Natural killer cell (primary cell): Measurements from ENCODE around the gene CD151. TPM values are rescaled to one million over a fixed set of nuclear protein-coding genes. Genes with fewer than 3 reads are reported as not detected.
A peak's percentile ranks its signal among the peaks of the same experiment; 100 is the strongest.

Experiments used
- ATAC-seq, 3 donors: fragments of 150-1000 bp in 2 of 3; fragments of 200-7000 bp in 1 of 3; cut with Tn5 transposase; 1 replicate in 1 of 3; 2 replicates in 2 of 3; pipeline ENCODE4 v1.10.0; 2021; ENCODE audit warnings: mild to moderate bottlenecking in 2 of 3, moderate library complexity in 2 of 3
- DNase-seq, 2 donors: peaks; one replicate each; pipeline versions ENCODE4 v3.0.0 to v3.0.0-alpha.2; 2013 to 2021; ENCODE audit warnings: mixed read lengths in 1 of 2
- H3K27ac ChIP-seq: one replicate; pipeline ENCODE4 v1.5.1; 2013; ENCODE audit warnings: mild to moderate bottlenecking, low read length
- H3K27me3 ChIP-seq: one replicate; pipeline ENCODE4 v1.6.1; 2013; ENCODE audit warnings: low read length; ENCODE audit not compliant: control insufficient read depth, insufficient read depth
- H3K36me3 ChIP-seq: one replicate; pipeline ENCODE4 v1.6.1; 2013; ENCODE audit warnings: low read length; ENCODE audit not compliant: control insufficient read depth, insufficient read depth
- H3K4me1 ChIP-seq: one replicate; pipeline ENCODE4 v1.6.1; 2013; ENCODE audit warnings: low read length; ENCODE audit not compliant: control insufficient read depth, insufficient read depth
- H3K4me3 ChIP-seq: one replicate; pipeline ENCODE4 v1.5.1; 2013; ENCODE audit warnings: low read length
- H3K9me3 ChIP-seq: one replicate; pipeline ENCODE4 v1.6.1; 2013; ENCODE audit warnings: low read length; ENCODE audit not compliant: control insufficient read depth, insufficient read depth
- H3K27ac Mint-ChIP-seq, 2 donors: one replicate each; pipeline ENCODE4 v1.8.0; 2022; ENCODE audit warnings: mild to moderate bottlenecking in 2 of 2, mixed read lengths in 2 of 2, moderate library complexity in 1 of 2
- H3K27me3 Mint-ChIP-seq, 2 donors: one replicate each; pipeline ENCODE4 v1.8.0; 2022; ENCODE audit warnings: low read depth in 2 of 2, mixed read lengths in 2 of 2
- H3K36me3 Mint-ChIP-seq: one replicate; pipeline ENCODE4 v1.8.0; 2022; ENCODE audit warnings: mixed read lengths
- H3K4me1 Mint-ChIP-seq, 2 donors: one replicate each; pipeline ENCODE4 v1.8.0; 2022; ENCODE audit warnings: mixed read lengths in 2 of 2
- H3K4me3 Mint-ChIP-seq: one replicate; pipeline ENCODE4 v1.8.0; 2022; ENCODE audit warnings: mild to moderate bottlenecking, moderate library complexity, mixed read lengths
- H3K9me3 Mint-ChIP-seq, 2 donors: one replicate each; pipeline ENCODE4 v1.8.0; 2022; ENCODE audit warnings: mixed read lengths in 2 of 2
- WGBS: methylation state at CpG from one replicate; pipeline ENCODE4 v1.1.7; 2013; ENCODE audit warnings: missing lambda C conversion rate; ENCODE audit not compliant: insufficient coverage; 5-methylcytosine and 5-hydroxymethylcytosine counted together
- intact Hi-C: fragments of 100-400 bp; cut with micrococcal nuclease; formaldehyde crosslinking; loops from one replicate; pipeline ENCODE4 v1.14.2; 2022
- total RNA-seq, 4 donors: library from RNA; stranded (reverse); fragments of 120-200 nt in 1 of 4; gene quantifications; one replicate each; pipeline versions ENCODE4 v1.2.3 to v1.2.4, GENCODE V29; 2013 to 2022
- TF ChIP-seq, protein P1 (sequence below): fragments of 200-600 bp; IDR thresholded peaks from one replicate; pipeline ENCODE4 v1.8.0; 2022; ENCODE audit warnings: antibody characterized with exemption

The CD151 gene
- total RNA-seq, 3 donors from 2014 or later (not counting 1 experiment from before 2014, with no cell fraction given): 40.9 to 68.3 (median 52.9) TPM

DNA sequence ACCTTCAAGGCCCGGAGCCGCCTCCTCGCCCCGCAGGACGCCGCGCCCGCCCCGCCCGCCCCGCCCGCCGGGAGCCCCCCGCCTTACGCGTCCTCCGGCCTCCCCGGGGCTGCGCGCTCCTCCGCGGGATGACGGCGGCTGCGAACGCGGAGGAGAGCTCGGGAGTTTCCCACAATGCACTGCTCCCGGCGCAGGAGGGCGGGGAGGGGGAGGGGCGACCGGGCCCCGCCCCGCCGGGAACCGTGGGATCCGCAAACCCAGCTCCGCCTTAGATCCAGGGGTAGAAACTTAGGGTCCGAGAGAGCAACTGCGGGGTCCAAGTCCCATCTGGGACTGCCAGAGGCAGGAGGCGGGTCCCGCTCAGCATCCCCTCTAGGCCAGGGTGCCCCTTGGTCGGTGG is 42.8 kb upstream of the CD151 start, which contains the start of gene CEND1:
Gene CEND1 (minus strand): TSS at position 148 of the 400 bp plus-strand sequence. CDS start 1,514 bp downstream, outside the sequence.
- Histone ChIP-seq H3K27me3 (peaks cover 8% of the 10 kb centered on the region), H3K4me1 (peaks cover 22% of the 10 kb centered on the region), H3K27ac (no peak within 1 kb of the TSS), H3K36me3 (peaks cover 24% of the 10 kb centered on the region), H3K9me3 (no peaks in the 10 kb centered on the region), H3K4me3 (no peak within 1 kb of the TSS)
- Mint-ChIP-seq H3K36me3 (no peaks in the 10 kb centered on the region), H3K27me3 (no peaks in the 10 kb centered on the region), H3K4me1 (peaks cover 0 to 6% of the 10 kb centered on the region in 2 donors), H3K27ac (no peak within 1 kb of the TSS), H3K9me3 (no peaks in the 10 kb centered on the region), H3K4me3 (no peak within 1 kb of the TSS)
- WGBS: 9% methylated on average over 44 of the region's 44 CpGs
- intact Hi-C loops: no loop called here
- DNase-seq (peak in 1 of 2 donors; percentile 67), ATAC-seq (peak in 2 of 3 donors; percentile 31 to 52)
- TF ChIP-seq, protein P1, sequence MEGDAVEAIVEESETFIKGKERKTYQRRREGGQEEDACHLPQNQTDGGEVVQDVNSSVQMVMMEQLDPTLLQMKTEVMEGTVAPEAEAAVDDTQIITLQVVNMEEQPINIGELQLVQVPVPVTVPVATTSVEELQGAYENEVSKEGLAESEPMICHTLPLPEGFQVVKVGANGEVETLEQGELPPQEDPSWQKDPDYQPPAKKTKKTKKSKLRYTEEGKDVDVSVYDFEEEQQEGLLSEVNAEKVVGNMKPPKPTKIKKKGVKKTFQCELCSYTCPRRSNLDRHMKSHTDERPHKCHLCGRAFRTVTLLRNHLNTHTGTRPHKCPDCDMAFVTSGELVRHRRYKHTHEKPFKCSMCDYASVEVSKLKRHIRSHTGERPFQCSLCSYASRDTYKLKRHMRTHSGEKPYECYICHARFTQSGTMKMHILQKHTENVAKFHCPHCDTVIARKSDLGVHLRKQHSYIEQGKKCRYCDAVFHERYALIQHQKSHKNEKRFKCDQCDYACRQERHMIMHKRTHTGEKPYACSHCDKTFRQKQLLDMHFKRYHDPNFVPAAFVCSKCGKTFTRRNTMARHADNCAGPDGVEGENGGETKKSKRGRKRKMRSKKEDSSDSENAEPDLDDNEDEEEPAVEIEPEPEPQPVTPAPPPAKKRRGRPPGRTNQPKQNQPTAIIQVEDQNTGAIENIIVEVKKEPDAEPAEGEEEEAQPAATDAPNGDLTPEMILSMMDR: no peak

DNA sequence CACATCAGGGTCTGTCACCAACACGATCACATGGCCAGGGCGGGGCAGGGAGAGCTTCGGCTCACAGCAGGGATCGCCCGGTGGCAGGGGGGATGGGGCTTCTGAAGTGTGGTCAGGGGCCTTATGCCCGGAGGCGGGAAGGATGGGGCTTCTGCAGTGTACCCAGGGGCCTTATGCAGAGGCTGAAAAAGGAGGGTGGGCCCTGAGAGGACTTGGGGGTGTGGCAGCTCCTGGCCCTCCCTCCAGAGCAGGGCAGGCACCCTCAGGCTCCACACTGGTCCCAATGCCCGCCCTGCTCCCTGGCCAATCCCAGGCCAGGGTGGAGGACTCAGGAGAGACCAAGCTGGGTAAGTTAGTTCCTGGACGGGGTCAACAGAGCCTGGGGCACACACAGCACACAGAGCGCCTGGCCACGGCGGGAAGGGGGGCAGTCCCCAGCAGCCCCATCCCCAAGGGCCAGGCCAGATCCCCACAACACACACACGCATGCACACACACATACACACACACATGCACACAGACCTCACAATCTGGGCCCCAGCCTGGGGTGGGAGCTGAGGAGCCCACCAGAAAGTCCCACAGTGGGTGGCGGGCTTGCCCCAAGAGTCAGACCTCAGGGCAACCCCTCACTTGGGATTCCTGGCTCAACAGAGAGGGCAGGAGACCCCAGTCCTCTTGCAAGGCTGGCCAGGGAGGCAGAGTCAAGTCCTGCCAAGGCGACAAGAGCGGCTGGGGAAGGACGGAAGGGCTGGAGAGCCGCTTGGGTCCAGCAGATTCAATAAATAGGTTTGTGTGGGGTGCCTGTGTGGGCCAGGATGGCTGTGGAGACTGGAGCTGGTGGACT is 41.8 kb upstream of the CD151 start:
- Histone ChIP-seq H3K27ac (no peak overlapping the region), H3K9me3 (no peaks in the 10 kb centered on the region), H3K4me3 (no peak overlapping the region), H3K36me3 (peaks cover 24% of the 10 kb centered on the region), H3K27me3 (peaks cover 8% of the 10 kb centered on the region), H3K4me1 (peaks cover 32% of the 10 kb centered on the region)
- intact Hi-C loops: no loop called here
- ATAC-seq (no peak), DNase-seq (no peak)
- WGBS: 90% methylated on average over 18 of the region's 18 CpGs
- no peaks in the 10 kb centered on the region for H3K27me3 Mint-ChIP-seq
- peaks cover 0 to 4% of the 10 kb centered on the region in 2 donors for H3K4me1 Mint-ChIP-seq
- no peaks in the 10 kb centered on the region for H3K9me3 Mint-ChIP-seq
- no peak overlapping the region for H3K4me3 Mint-ChIP-seq
- H3K27ac Mint-ChIP-seq: no peak overlapping the region
- TF ChIP-seq, protein P1: no peak
- no peaks in the 10 kb centered on the region for H3K36me3 Mint-ChIP-seq

DNA sequence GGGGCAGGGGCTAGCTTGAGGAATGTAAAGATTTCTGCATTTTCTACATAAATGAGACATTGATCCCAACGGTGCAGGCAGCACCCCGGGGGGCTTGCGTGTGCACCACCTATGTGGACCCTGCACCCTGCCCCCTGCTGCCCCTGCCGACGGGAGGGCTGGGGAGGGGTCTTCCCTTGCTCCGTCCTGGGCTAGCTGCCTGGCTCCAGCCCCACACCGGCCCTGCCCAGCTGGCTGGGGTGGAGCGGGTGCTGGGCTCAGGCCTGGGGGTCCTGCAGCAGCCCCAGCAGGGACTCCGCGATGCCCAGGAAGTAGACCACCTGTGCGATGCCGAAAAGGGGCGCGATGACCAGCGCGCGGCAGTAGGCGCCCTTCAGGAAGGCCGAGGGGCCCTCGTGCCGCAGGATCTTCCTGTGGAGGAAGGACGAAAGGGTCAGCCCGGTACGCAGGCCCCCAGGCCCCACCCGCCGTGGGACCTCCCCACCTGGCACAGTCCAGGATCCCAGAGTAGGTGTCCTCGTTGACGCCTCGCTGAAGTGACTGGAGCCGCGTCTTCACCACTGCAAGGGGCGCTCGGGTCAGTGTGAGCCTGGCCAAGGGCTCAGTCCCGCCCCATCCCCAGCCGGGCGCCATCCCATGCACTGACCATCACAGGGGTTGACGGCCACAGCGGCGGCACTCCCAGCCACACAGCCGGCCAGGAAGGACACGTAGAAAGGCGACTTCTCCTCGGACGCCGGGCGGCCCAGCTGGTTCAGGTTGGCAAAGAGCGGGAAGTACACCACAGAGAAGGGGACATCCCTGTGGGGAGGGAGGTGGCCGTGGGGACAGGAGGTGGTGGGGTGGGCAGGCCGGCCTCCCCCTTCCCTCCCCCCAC is 40.9 kb upstream of the CD151 start:
- intact Hi-C loops: no loop called here
- H3K9me3 ChIP-seq: no peaks in the 10 kb centered on the region
- no peaks in the 10 kb centered on the region for H3K9me3 Mint-ChIP-seq
- no peak overlapping the region for H3K27ac Mint-ChIP-seq
- no peaks in the 10 kb centered on the region for H3K27me3 Mint-ChIP-seq
- no peak overlapping the region for H3K4me3 ChIP-seq
- H3K27me3 ChIP-seq: peaks cover 8% of the 10 kb centered on the region
- no peak for DNase-seq
- H3K36me3 Mint-ChIP-seq: no peaks in the 10 kb centered on the region
- ATAC-seq: no peak
- no peak overlapping the region for H3K27ac ChIP-seq
- TF ChIP-seq, protein P1: no peak
- peaks cover 24% of the 10 kb centered on the region for H3K36me3 ChIP-seq
- H3K4me1 ChIP-seq: peaks cover 41% of the 10 kb centered on the region
- 97% methylated on average over 47 of the region's 49 CpGs for WGBS
- peaks cover 0 to 12% of the 10 kb centered on the region in 2 donors for H3K4me1 Mint-ChIP-seq
- no peak overlapping the region for H3K4me3 Mint-ChIP-seq
